HepG2 (cell line): ENCODE measurements around the gene CCT4. TPM values are rescaled to one million over a fixed set of nuclear protein-coding genes. Genes with fewer than 3 reads are reported as not detected.

Experiments used
- AKAP8 ChIP-seq: sonication (generic); formaldehyde crosslinking; IDR thresholded peaks from 2 replicates; pipeline ENCODE4 v1.5.1; 2020; ENCODE audit warnings: mild to moderate bottlenecking, missing genetic modification reagents
- ARID4A ChIP-seq: sonication (generic); formaldehyde crosslinking; IDR thresholded peaks from 2 replicates; pipeline ENCODE4 v1.5.0; 2020; ENCODE audit warnings: mild to moderate bottlenecking, missing genetic modification reagents, borderline replicate concordance
- ARNT ChIP-seq: fragments of 450-650 bp; IDR thresholded peaks from 2 replicates; pipeline ENCODE4 v1.6.1; 2017
- ATF1 ChIP-seq: IDR thresholded peaks from 2 replicates; pipeline ENCODE4 v1.6.1; 2016; ENCODE audit warnings: mild to moderate bottlenecking, control low read depth
- ATF5 ChIP-seq: sonication (generic); formaldehyde crosslinking; IDR thresholded peaks from 2 replicates; pipeline ENCODE4 v1.4.0; 2020; ENCODE audit warnings: mild to moderate bottlenecking, low read depth, missing genetic modification reagents
- CERS6 ChIP-seq: sonication (generic); formaldehyde crosslinking; IDR thresholded peaks from 2 replicates; pipeline ENCODE4 v1.5.0; 2020; ENCODE audit warnings: missing genetic modification reagents
- IRX3 ChIP-seq: sonication (generic); formaldehyde crosslinking; IDR thresholded peaks from 2 replicates; pipeline ENCODE4 v1.8.1; 2023; ENCODE audit warnings: mild to moderate bottlenecking, low read depth, missing genetic modification reagents, borderline replicate concordance
- MLX ChIP-seq: IDR thresholded peaks from 2 replicates; pipeline ENCODE4 v1.6.1; 2016
- NCOA2 ChIP-seq: sonication (generic); formaldehyde crosslinking; IDR thresholded peaks from 2 replicates; pipeline ENCODE4 v1.8.0; 2022; ENCODE audit warnings: inconsistent platforms
- PLRG1 ChIP-seq: fragments of 450-650 bp; conservative IDR thresholded peaks from 2 replicates; pipeline ENCODE4 v1.6.1; 2016
- PRDM10 ChIP-seq: sonication (generic); formaldehyde crosslinking; IDR thresholded peaks from 2 replicates; pipeline ENCODE4 v1.4.0; 2020; ENCODE audit warnings: low read depth, missing genetic modification reagents
- STAT5B ChIP-seq: sonication (generic); formaldehyde crosslinking; IDR thresholded peaks from 2 replicates; pipeline ENCODE4 v1.4.0; 2020; ENCODE audit warnings: missing genetic modification reagents
- TCF7 ChIP-seq: sonication (generic); IDR thresholded peaks from 2 replicates; pipeline ENCODE4 v1.6.1; 2016; ENCODE audit warnings: antibody characterized with exemption, low read depth
- TEAD2 ChIP-seq: sonication (generic); formaldehyde crosslinking; IDR thresholded peaks from 2 replicates; pipeline ENCODE4 v1.9.0; 2021; ENCODE audit warnings: missing genetic modification reagents
- U2AF1 ChIP-seq: fragments of 200-400 bp; formaldehyde crosslinking; optimal IDR thresholded peaks from 2 replicates; pipeline ENCODE3; 2017; ENCODE audit warnings: mild to moderate bottlenecking, low read depth, low read length
- ZMAT3 ChIP-seq: sonication (generic); formaldehyde crosslinking; conservative IDR thresholded peaks from 2 replicates; pipeline ENCODE4 v1.7.0; 2021; ENCODE audit warnings: missing genetic modification reagents
- ZNF331 ChIP-seq: sonication (generic); formaldehyde crosslinking; IDR thresholded peaks from 2 replicates; pipeline ENCODE4 v1.4.0; 2020; ENCODE audit warnings: missing genetic modification reagents
- polyA plus RNA-seq, 8 experiments: library from polyadenylated mRNA; depleted of rRNA in 3 of 8; stranded (reverse) in 7 of 8; unstranded in 1 of 8; fragments of >200 nt; fragmentation: Illumina TruSeq in 4 of 8; extraction: Trizol in 4 of 8; gene quantifications; 2 replicates each; pipeline versions ENCODE4 v1.2.1 to v1.2.3, GENCODE V29; 2011 to 2016; ENCODE audit warnings: low read depth in 4 of 8, missing spikeins in 1 of 8, mixed read lengths in 1 of 8; ENCODE audit not compliant: insufficient read depth in 1 of 8
- total RNA-seq, 5 experiments: library from RNA; depleted of rRNA; stranded (reverse); fragments of >200 nt; fragmentation: Illumina TruSeq; extraction: Trizol; gene quantifications; 2 replicates each; pipeline ENCODE4 v1.2.3, GENCODE V29; 2016; ENCODE audit warnings: low read depth in 1 of 5
- TF ChIP-seq, protein P1 (sequence below): sonication (generic); formaldehyde crosslinking; IDR thresholded peaks from 2 replicates; pipeline ENCODE4 v1.5.0; 2020; ENCODE audit warnings: missing genetic modification reagents

Gene CCT4
- total and polyA plus RNA-seq, 2 of the 13 experiments (the other 11 are each of a cell fraction or from before 2014, with no cell fraction given) = 138 to 340 TPM

DNA sequence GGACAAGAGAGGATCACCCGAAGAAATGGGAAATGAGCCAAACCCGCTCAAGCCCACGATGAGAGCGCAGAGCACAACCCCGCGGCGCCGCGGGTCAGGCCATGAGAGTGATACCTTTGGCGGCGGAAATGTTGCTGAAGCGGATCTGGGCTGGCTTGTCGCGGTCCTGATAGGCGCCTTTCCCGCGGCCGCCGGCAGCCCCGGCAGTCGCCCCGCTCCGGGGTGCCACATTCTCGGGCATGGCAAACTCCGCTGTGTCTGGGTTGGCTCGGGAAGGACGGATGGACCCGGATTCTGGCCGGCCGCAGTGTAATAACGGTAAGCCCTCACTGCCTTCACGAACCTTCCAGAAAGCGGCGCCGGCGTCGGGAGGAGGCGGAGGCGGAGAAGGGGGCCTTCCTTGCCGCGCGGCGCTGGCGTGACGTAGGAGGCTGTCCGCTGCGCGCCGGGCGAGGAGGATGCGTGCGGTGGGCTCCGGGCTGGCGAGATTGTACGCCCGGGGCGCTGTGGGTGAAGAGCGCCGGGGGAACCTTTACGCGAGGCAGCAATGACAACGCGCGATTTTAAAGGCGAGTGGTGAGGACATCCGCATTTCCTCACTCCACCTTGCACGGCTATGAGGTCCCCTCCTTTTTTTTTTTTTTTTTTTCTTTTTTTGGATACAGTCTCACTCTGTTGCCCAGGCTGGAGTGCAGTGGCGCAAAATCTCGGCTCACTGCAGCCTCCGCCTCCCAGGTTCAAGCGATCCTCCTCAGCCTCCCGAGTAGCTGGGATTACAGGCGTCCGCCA, at the start of gene CCT4 (continued):
- TF ChIP-seq ATF5 (CRISPR knock-in tag) = peak; percentile 86
- 0 out of 2 replicates have a peak, but pooled peaks have one; percentile 63 for TF ChIP-seq TEAD2
- TF ChIP-seq ARNT = no peak
- peak; percentile 100 for TF ChIP-seq ATF1 (CRISPR knock-in tag)
- peak; percentile 94 for TF ChIP-seq ZNF331
- TF ChIP-seq NCOA2 = peak; percentile 54; the same call in 1 of the 2 replicates
- TF ChIP-seq U2AF1 = peak; percentile 41
- TF ChIP-seq STAT5B = peak; percentile 91; the same call in 1 of the 2 replicates
- TF ChIP-seq TCF7 = no peak
- TF ChIP-seq, protein P1, sequence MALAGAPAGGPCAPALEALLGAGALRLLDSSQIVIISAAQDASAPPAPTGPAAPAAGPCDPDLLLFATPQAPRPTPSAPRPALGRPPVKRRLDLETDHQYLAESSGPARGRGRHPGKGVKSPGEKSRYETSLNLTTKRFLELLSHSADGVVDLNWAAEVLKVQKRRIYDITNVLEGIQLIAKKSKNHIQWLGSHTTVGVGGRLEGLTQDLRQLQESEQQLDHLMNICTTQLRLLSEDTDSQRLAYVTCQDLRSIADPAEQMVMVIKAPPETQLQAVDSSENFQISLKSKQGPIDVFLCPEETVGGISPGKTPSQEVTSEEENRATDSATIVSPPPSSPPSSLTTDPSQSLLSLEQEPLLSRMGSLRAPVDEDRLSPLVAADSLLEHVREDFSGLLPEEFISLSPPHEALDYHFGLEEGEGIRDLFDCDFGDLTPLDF = peak; percentile 74
- TF ChIP-seq ZMAT3 (CRISPR knock-in tag) = peak; percentile 63; the same call in 1 of the 2 replicates
- no peak; the same call in 1 of the 2 replicates for TF ChIP-seq PRDM10
- peak; percentile 87; the same call in 1 of the 2 replicates for TF ChIP-seq AKAP8
- peak; percentile 77; the same call in 1 of the 2 replicates for TF ChIP-seq IRX3
- peak; percentile 97 for TF ChIP-seq ARID4A (CRISPR knock-in tag)
- TF ChIP-seq CERS6 (CRISPR knock-in tag) = no peak
- peak; percentile 78 for TF ChIP-seq MLX (CRISPR knock-in tag)
- no peak for TF ChIP-seq PLRG1
